AG08396 (cell line): ENCODE data around the gene FRMD4A.
"Not testable (repeated sequence)": the region's sequence is repeated elsewhere in the genome, so short reads cannot be mapped to it uniquely, and the experiment has no call there.

ENCODE experiments used
- DNase-seq: peaks from one replicate; pipeline ENCODE4 v3.0.0; 2012; ENCODE audit warnings: low spot score, mixed read lengths

FRMD4A gene

GRCh38 chr10:14099885-14100284, 230.8 kb downstream of the FRMD4A start:
- DNase-seq, result no peak

GRCh38 chr10:14093730-14094484, 236.8 kb downstream of the FRMD4A start:
- DNase-seq, result peak; percentile 38

GRCh38 chr10:14092799-14093198, 237.9 kb downstream of the FRMD4A start:
- no peak for DNase-seq

- DNase-seq, result no peak
Observed at GRCh38 chr10:14089556-14090292, 241.0 kb downstream of the FRMD4A start.

GRCh38 chr10:14087566-14087965, 243.2 kb downstream of the FRMD4A start:
- DNase-seq, result no peak

- DNase-seq, result no peak
Observed at GRCh38 chr10:14086596-14086995, 244.1 kb downstream of the FRMD4A start.

- DNase-seq, result no peak
Observed at GRCh38 chr10:14084875-14085274, 245.8 kb downstream of the FRMD4A start.

GRCh38 chr10:14080795-14081194, 249.9 kb downstream of the FRMD4A start:
- DNase-seq, result no peak

GRCh38 chr10:14077430-14077829, 253.3 kb downstream of the FRMD4A start:
- no peak for DNase-seq

GRCh38 chr10:14074062-14074884, 256.5 kb downstream of the FRMD4A start:
- peak; percentile 94 for DNase-seq

GRCh38 chr10:14072541-14072940, 258.2 kb downstream of the FRMD4A start:
- DNase-seq, result no peak

GRCh38 chr10:14071956-14072355, 258.8 kb downstream of the FRMD4A start:
- no peak for DNase-seq

- DNase-seq, result no peak
Observed at GRCh38 chr10:14068601-14069250, 262.0 kb downstream of the FRMD4A start.

- not testable (repeated sequence) for DNase-seq
Observed at GRCh38 chr10:14067638-14068037, 263.1 kb downstream of the FRMD4A start.

GRCh38 chr10:14066106-14066505, 264.6 kb downstream of the FRMD4A start:
- DNase-seq, result no peak

- DNase-seq, result peak; percentile 22
Observed at GRCh38 chr10:14063531-14064285, 267.0 kb downstream of the FRMD4A start.

GRCh38 chr10:14062528-14063260, 268.0 kb downstream of the FRMD4A start:
- DNase-seq, result no peak

GRCh38 chr10:14060320-14061070, 270.2 kb downstream of the FRMD4A start:
- DNase-seq, result no peak

- peak; percentile 44 for DNase-seq
Observed at GRCh38 chr10:14056610-14057332, 274.0 kb downstream of the FRMD4A start.
